Hepatocyte (in vitro differentiated cells): ENCODE data around the gene GADD45G. TPM values are rescaled to one million over a fixed set of nuclear protein-coding genes. Genes with fewer than 3 reads are reported as not detected.

Experiments used
- DNase-seq: peaks from one replicate; pipeline ENCODE4 v3.0.0-alpha.2; 2016; ENCODE audit warnings: low spot score
- H2AFZ ChIP-seq: fragments of 200-600 bp; sonication (generic); 2 replicates; pipeline ENCODE4 v1.6.0; 2016; ENCODE audit warnings: antibody characterized with exemption, mild to moderate bottlenecking
- H3K27ac ChIP-seq: fragments of 200-600 bp; sonication (generic); 2 replicates; pipeline ENCODE4 v1.5.1; 2016; ENCODE audit warnings: mild to moderate bottlenecking
- H3K27me3 ChIP-seq: fragments of 200-600 bp; sonication (generic); 2 replicates; pipeline ENCODE4 v1.6.1; 2016
- H3K36me3 ChIP-seq: fragments of 200-600 bp; sonication (generic); replicated peaks from 2 replicates; pipeline ENCODE4 v1.5.1; 2016; ENCODE audit warnings: low read depth; ENCODE audit not compliant: insufficient read depth
- H3K4me1 ChIP-seq: fragments of 200-600 bp; sonication (generic); 2 replicates; pipeline ENCODE4 v1.5.1; 2016; ENCODE audit warnings: mild to moderate bottlenecking, moderate library complexity; ENCODE audit not compliant: insufficient read depth
- H3K4me2 ChIP-seq: fragments of 200-600 bp; sonication (generic); 2 replicates; pipeline ENCODE4 v1.6.0; 2016
- H3K4me3 ChIP-seq: fragments of 200-600 bp; sonication (generic); 2 replicates; pipeline ENCODE4 v1.5.1; 2016; ENCODE audit warnings: mild to moderate bottlenecking
- H3K79me2 ChIP-seq: fragments of 200-600 bp; sonication (generic); 2 replicates; pipeline ENCODE4 v1.6.0; 2017; ENCODE audit warnings: mild to moderate bottlenecking
- H3K9me2 ChIP-seq: fragments of 200-600 bp; sonication (generic); replicated peaks from 2 replicates; pipeline ENCODE4 v1.6.0; 2017; ENCODE audit warnings: mild to moderate bottlenecking; ENCODE audit not compliant: insufficient read depth
- H3K9me3 ChIP-seq: fragments of 200-600 bp; sonication (generic); 2 replicates; pipeline ENCODE4 v1.5.1; 2016; ENCODE audit warnings: low read depth, mild to moderate bottlenecking
- H4K20me1 ChIP-seq: fragments of 200-600 bp; sonication (generic); 2 replicates; pipeline ENCODE4 v1.6.0; 2016; ENCODE audit warnings: mild to moderate bottlenecking; ENCODE audit not compliant: insufficient read depth, poor library complexity, severe bottlenecking
- EZH2 ChIP-seq: fragments of 200-600 bp; sonication (generic); IDR thresholded peaks from 2 replicates; pipeline ENCODE4 v1.6.1; 2016; ENCODE audit warnings: antibody characterized with exemption, mild to moderate bottlenecking, borderline replicate concordance
- EZH2phosphoT487 ChIP-seq: fragments of 200-600 bp; sonication (generic); IDR thresholded peaks from one replicate; pipeline ENCODE4 v1.6.1; 2018; ENCODE audit warnings: antibody characterized with exemption, mild to moderate bottlenecking, low read depth, moderate library complexity; ENCODE audit not compliant: unreplicated experiment, severe bottlenecking
- WGBS: methylation state at CpG from one replicate; pipeline ENCODE4 v1.1.6; 2016; ENCODE audit warnings: low lambda C conversion rate; ENCODE audit errors: missing lambda C conversion rate; 5-methylcytosine and 5-hydroxymethylcytosine counted together
- polyA plus RNA-seq: library from polyadenylated mRNA; unstranded; fragments of >200 nt; fragmentation: Nextera tagmentation; extraction: Ambion mirVana; gene quantifications from 2 replicates; pipeline ENCODE4 v1.2.1, GENCODE V29; 2016
- total RNA-seq: library from RNA; depleted of rRNA; stranded (reverse); fragments of >200 nt; gene quantifications from 2 replicates; pipeline ENCODE4 v1.2.3, GENCODE V29; 2014
- TF ChIP-seq, protein P1 (sequence below): fragments of 200-600 bp; sonication (generic); IDR thresholded peaks from 2 replicates; pipeline ENCODE4 v1.5.1; 2016; ENCODE audit warnings: antibody characterized with exemption, mild to moderate bottlenecking; ENCODE audit not compliant: poor library complexity

GADD45G gene
- total and polyA plus RNA-seq, 2 experiments from 2014 or later = 15.7 to 45.1 TPM

DNA sequence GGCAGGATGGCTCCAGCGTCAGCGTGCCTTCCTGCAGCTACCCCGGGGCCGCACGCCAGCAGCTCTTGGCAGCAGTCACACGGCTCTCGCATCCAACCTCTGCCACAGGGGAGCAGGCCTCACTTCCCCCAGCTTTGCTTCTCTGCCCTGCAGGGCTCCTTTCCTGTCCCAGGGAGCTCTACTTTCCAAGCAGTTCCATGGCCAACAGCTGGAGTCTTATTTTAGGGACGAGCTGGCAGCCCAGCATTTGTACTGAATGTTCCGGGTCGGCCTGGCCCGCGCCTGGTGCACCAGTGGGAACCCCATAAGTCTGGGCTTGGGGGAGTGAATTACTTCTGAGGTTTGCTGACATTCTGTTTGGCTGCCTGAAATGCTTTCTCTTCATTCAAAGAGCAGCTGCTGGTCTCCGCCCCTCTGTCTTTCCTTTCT, 34.6 kb downstream of the GADD45G start:
- Histone ChIP-seq H2AFZ (no peak overlapping the region), H3K27me3 (no peaks in the 10 kb centered on the region), H3K9me3 (no peaks in the 10 kb centered on the region), H3K36me3 (no peaks in the 10 kb centered on the region), H4K20me1 (no peaks in the 10 kb centered on the region), H3K4me1 (peaks cover 5% of the 10 kb centered on the region), H3K4me2 (no peak overlapping the region), H3K79me2 (no peaks in the 10 kb centered on the region), H3K9me2 (no peaks in the 10 kb centered on the region), H3K27ac (no peak overlapping the region), H3K4me3 (no peak overlapping the region)
- TF ChIP-seq, protein P1, sequence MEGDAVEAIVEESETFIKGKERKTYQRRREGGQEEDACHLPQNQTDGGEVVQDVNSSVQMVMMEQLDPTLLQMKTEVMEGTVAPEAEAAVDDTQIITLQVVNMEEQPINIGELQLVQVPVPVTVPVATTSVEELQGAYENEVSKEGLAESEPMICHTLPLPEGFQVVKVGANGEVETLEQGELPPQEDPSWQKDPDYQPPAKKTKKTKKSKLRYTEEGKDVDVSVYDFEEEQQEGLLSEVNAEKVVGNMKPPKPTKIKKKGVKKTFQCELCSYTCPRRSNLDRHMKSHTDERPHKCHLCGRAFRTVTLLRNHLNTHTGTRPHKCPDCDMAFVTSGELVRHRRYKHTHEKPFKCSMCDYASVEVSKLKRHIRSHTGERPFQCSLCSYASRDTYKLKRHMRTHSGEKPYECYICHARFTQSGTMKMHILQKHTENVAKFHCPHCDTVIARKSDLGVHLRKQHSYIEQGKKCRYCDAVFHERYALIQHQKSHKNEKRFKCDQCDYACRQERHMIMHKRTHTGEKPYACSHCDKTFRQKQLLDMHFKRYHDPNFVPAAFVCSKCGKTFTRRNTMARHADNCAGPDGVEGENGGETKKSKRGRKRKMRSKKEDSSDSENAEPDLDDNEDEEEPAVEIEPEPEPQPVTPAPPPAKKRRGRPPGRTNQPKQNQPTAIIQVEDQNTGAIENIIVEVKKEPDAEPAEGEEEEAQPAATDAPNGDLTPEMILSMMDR = no peak
- TF ChIP-seq EZH2phosphoT487 = no peak
- TF ChIP-seq EZH2 = no peak
- no peak for DNase-seq
- 90% methylated on average over 13 of the region's 13 CpGs for WGBS

DNA sequence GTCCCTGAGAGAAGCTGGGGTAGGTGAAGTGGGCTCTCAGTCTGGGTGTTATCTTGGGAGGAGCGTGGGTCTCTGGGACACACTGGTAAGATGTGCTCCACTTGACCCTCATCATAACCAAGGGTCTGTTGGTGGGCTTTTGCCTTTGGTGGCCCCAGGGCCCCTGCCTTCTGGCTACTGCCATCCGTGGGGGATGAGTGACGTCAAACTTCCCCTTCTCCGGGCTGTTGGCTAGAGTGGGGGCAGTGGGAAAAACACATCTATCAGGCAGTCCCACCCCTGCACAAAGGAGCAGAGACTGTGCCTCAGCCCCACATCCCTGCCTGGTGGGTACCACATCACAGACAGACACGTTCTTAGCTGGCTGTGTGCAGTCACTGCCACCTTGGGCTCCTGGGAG, 35.1 kb downstream of the GADD45G start:
- no peak overlapping the region for H3K4me2 ChIP-seq
- H3K36me3 ChIP-seq = no peaks in the 10 kb centered on the region
- H3K9me2 ChIP-seq = no peaks in the 10 kb centered on the region
- no peaks in the 10 kb centered on the region for H4K20me1 ChIP-seq
- no peaks in the 10 kb centered on the region for H3K27me3 ChIP-seq
- DNase-seq = no peak
- 98% methylated on average over 5 of the region's 5 CpGs for WGBS
- H2AFZ ChIP-seq = no peak overlapping the region
- TF ChIP-seq EZH2 (no peak), EZH2phosphoT487 (no peak)
- TF ChIP-seq, protein P1 = no peak
- peaks cover 5% of the 10 kb centered on the region for H3K4me1 ChIP-seq
- H3K4me3 ChIP-seq = no peak overlapping the region
- H3K27ac ChIP-seq = no peak overlapping the region
- H3K9me3 ChIP-seq = no peaks in the 10 kb centered on the region
- H3K79me2 ChIP-seq = no peaks in the 10 kb centered on the region

DNA sequence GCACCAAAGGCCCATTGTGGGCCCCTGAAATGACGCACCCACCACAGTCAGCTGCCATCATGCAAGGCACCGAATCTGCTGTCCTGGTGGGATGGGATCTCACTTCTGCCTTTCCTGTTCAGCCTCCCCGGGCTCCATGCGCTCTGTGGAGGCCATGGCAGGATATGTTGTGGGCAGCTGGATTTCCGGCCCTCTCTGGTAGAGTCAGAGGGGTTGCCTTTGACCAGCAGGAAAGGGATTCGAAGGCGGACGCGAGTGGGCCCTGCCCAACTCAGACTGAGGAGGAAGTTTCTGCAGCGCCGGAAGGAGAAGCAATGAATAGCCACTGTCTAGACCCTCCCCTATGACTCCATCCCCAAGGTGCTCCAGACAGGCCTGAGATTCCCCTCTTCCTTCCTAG, 35.5 kb downstream of the GADD45G start:
- Histone ChIP-seq H3K9me3 (no peaks in the 10 kb centered on the region), H3K4me3 (no peak overlapping the region), H4K20me1 (no peaks in the 10 kb centered on the region), H3K4me2 (no peak overlapping the region), H3K79me2 (no peaks in the 10 kb centered on the region), H3K4me1 (peaks cover 2% of the 10 kb centered on the region), H3K9me2 (no peaks in the 10 kb centered on the region), H2AFZ (no peak overlapping the region), H3K27me3 (no peaks in the 10 kb centered on the region), H3K36me3 (no peaks in the 10 kb centered on the region), H3K27ac (no peak overlapping the region)
- 95% methylated on average over 11 of the region's 11 CpGs for WGBS
- no peak for DNase-seq
- TF ChIP-seq, protein P1 = no peak

DNA sequence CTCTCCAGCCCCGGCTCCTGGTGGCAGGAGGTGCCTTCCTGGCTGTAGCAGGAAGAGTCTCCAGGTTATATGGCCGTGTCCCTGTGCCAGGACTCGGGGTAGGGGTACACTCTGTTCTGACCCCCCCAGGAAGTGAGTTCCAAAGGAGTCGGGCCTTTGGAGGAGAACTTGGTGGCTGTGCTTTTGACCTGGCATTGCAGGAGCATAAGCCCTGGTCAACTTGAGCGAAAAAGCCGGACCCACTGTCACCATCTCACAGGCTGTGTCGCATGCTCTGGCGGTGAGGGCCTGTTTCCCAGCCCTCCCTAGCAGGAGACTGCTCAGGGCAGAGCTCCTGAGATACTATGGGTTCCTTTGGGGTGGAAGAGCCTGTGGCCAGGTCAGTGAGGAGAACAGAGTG, 36.0 kb downstream of the GADD45G start:
- no peaks in the 10 kb centered on the region for H3K36me3 ChIP-seq
- H3K9me3 ChIP-seq = no peaks in the 10 kb centered on the region
- no peak overlapping the region for H2AFZ ChIP-seq
- no peaks in the 10 kb centered on the region for H4K20me1 ChIP-seq
- no peak overlapping the region for H3K27ac ChIP-seq
- H3K27me3 ChIP-seq = no peaks in the 10 kb centered on the region
- TF ChIP-seq EZH2phosphoT487 (no peak), EZH2 (no peak)
- TF ChIP-seq, protein P1 = no peak
- no peaks in the 10 kb centered on the region for H3K9me2 ChIP-seq
- no peak overlapping the region for H3K4me3 ChIP-seq
- H3K4me1 ChIP-seq = no peaks in the 10 kb centered on the region
- 94% methylated on average over 8 of the region's 8 CpGs for WGBS
- no peak for DNase-seq
- no peak overlapping the region for H3K4me2 ChIP-seq
- H3K79me2 ChIP-seq = no peaks in the 10 kb centered on the region
